ENCODE results near the gene FBN1.

Gene FBN1

DNA sequence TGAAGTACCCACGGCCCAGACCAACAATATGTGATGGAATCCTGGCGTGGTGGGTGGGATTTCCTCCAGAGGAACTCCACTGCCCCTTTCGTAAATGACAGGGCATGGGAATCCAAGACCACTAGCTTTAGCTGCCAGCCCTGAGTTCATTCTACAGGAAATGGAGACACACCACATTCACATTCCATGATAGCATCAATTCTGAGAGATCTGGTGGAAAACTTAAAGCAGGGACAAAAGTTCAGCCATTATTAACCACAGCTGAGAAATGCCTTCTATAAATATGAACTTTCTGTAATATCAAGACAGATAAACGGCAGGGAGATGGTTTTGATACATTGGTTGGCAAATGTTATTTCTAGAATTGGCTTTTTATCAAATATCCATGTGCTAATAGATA lies 98.2 kb downstream of the FBN1 start:
- DNase-seq: no peak

DNA sequence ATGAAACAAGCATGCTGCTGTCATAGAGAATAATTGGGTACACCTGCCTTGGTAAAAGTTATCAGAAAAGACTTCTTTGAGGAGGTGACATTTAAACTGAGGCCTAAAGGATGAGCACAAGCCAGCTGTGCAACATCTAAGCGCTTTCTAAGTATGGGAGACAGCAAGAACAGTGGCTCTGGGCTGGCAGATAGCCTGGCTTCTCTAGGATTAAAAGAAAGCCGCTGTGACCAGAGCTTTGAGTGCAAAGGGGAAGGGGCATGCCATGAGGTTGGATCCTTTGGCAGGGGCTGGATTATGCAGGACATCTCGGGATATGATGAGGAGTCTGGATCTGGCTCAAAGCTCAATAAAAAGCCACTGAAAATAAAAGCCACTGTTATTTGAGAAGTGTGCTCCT lies 99.2 kb downstream of the FBN1 start:
- DNase-seq: no peak

DNA sequence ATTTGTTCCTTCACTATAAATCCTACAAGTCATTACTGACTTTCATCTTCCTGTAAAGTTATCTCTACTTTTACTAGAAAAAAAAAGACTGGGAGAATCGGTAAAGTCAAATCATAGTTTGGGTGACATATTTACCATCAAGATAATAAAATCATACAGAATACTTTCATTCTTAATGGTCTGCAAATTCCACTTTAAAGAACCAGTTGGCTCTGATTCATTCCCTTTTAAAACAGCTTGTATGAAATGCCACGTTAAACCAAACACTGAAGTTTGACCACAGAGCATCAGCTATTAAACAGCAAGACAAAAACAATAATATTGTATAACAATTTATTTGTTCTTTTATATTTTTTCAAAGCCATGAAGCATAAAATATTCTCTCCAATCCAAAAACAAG lies 100.7 kb downstream of the FBN1 start:
- DNase-seq: peak; percentile 32

DNA sequence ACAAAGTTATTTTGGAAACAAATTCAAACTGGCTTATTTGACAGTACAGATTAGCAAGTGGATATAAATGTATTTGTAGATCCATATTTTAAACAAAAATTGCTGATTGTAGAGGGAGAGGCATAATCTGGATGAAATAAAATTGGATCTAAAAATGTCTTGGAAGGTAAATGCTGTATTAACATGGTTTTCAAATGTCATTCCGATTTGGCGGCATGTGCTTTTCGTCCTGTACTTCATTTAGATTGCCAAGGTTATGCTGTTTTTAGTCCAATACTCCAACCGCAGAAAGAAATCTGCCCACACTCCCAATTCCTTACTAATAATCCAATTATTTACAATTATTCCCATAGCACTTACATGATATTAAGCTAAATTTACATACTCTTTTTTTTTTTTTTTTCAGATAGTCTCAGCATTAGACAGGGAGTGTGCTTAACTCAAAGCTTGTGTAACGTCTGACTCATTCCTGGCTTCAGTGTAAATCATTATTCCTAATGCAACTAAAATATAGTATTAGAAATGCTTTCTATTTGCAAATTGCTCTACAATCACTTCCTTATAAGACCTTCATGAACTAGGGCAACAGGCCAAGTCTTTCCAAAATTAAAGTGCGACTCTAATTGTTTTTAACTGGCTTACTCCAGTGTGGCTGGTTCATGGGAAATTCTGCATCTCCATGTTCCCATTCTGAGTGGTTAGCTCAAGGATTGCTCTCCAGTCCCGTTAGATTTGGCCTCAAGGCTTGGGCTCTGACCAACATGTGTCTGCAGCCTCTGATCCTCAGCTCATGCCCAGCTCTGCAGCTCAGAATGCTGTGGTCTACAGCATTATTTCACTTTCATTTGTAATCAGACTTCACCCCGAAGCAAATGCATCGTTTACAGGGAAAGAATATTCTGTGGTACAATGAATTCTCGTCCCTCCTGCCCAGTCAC lies 103.9 kb downstream of the FBN1 start:
- DNase-seq: peak; percentile 87

DNA sequence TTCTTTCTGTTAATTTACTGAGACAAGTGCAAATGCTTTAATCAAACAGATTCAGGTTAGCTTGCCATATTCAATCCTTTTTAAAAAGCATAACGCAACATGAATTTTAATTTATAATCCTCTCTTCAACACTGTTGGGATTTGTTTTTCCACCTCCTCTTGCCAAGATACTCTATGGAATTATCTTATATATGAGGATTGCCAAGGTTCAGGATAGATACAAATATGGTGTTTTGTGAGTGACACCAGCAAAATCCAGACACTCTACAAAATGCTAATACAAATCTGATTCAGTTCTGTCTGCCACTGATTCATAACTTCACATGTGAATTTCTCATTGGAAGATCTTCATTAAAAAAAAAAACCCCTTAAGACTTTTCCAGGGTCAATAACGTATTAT lies 104.8 kb downstream of the FBN1 start:
- DNase-seq: no peak

DNA sequence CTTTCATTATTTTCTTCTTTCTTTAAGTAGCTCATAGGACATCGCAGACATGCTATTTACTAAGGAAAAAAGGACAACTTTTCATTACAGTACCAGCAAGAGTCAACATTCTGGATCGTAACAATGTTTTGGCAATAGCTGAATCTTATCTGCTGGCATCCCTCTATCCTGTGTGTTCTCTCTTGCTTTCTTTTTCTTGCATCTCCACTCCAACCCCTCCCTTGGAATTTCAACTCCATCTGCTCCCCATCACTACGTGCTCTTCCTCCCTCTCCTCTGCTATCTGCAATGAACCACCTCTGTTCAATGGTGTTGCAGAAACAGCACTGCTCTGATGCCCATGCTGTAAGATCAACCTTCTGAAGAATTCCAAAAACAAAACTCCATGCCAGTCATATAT lies 106.6 kb downstream of the FBN1 start:
- no peak for DNase-seq

DNA sequence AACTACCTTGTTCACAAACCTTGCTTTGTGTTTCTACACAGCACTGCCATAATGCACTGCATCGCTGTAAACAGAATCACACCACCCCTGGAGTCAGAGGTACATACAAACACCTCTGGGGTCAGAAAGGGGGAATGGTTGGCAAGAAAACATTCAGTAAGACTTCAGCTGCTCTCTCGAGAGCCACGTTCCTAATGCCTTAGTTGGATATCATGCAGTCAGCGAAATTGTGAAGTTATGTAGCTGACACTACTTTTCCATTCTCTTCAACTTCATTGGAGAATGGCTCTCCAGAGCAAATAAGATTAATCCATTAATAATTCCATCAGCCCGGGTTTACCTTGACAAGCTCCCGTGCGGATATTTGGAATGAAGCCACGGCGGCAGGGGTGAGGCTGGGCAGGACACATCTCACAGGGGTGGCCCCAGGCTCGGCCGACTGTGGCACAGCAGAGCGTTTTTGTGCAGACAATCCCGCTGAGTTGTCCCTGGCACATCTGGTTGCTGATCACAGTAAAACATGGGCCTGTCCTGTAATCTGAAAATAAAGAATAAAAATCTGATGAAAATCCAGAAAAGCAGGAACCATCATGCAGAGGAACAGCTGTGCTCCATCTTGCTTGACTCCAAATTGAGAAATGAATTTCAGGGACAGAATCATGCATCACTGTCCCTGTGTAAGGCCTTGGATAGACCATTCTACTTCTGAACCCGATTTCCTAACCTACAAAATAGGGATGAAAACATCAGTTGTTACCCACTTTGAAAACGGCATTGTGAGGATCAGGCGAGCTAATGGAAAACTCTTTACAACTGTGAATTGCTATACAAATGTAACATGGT lies 108.0 kb downstream of the FBN1 start:
- no peak for DNase-seq

DNA sequence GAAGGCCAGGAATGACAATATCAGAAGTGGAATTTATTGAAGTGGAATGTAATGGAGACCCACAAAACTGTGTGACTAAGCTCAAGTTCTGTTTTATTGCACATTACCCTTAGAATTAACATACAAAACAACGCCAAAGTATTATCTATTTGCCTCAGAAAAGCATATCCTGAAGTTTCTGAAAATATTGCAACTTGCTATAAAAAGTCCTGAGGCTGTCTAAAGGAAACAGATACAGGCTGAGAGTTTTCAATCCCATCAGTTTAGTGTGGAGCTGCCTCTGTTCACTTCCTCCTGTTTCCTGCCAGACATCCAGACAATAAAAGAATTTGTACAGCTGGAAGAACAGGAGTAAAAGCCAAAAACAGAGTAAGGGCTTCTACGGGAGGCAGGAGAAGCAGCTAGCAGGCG lies 108.8 kb downstream of the FBN1 start:
- DNase-seq: no peak

DNA sequence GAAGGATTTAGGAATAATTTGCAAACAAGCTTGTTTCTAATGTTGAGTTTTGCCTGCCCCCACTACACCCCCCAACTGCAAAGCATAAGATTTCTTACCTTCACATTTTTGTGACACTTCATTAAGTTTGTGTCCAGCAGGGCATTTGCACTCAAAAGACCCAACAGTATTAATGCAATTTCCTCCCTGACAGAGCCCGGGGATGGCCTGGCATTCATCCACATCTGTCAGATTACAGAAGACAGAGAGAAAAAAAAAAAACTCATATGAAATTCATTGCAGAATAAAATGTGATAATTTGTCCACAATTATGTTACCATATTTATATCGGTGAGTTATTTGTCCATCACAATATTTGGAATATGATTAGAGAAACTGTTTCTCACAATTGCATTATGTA lies 111.5 kb downstream of the FBN1 start:
- no peak for DNase-seq

DNA sequence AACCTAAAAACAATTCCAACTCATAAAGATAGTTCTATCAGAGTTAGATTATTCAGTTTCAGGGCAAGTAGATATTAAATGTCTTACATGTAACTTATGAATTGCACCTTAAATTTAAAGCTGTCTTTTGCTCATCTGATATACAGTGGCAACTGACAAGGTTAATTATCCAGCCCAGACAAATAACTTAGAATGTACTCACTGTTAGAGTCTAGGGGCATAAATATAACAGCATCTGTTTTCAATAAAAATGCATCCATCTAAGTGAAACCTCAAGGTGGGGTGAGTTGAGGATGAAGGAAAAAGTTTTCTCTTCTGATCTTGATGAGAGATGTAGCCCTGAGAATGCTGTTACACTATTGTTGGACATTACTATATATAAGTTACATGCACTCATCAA lies 112.6 kb downstream of the FBN1 start:
- DNase-seq: no peak

DNA sequence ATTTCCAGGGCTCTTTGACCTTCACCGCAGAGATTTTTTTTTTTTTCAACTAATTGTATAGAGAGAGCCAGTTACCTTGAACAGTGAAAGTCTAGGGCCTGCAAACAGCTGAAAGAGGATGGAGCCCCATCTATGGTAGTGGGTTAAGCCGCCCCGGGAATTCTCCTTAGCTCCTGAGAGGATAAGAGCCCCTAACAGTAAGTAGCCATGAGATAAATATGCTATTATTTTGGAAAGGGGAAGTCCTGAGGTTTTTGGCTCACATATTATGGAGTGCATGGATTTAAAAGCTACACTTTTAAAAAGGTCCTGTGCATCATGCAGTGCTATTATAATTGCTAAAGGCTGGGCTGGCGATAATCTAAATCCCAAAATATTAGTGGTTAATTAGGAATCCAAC lies 115.0 kb downstream of the FBN1 start:
- no peak for DNase-seq

DNA sequence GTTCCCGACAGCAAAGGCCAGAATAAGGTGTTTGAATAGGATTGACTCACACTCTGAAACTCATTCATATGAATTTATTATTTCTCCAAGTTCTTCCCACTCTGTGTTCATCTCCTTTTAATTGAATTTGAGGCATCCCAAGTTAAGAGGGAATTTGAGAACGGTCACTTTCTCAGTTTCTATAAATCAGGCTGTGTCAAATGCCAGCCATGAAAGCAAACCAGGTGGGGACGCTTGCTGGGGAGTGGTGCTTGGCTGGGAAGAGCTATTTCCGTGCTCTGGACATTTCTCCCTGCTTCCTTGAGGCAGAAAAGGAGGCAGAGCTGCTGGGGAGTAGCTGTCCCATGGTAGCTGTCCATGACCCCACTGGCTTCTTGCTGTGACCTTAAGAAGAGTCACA lies 116.6 kb downstream of the FBN1 start:
- DNase-seq: no peak

DNA sequence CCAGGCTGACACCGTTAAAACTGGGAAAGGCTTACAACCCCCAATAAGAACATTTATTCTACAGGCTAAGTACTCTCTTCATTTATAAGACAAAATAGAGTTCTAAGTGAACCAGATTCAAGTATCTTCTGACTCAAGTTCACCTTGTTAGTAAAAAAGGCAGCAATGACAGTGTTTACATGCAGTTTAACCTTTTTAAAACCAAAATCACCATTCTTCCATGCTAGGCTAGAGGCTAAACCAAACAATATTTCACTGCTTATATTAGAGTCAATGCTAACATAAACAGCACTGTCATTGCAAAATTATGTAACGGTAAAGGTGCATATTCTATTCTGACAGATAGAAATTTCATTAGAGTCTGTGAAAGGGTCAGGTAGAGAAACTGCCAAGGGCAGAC lies 118.0 kb downstream of the FBN1 start:
- DNase-seq: no peak

DNA sequence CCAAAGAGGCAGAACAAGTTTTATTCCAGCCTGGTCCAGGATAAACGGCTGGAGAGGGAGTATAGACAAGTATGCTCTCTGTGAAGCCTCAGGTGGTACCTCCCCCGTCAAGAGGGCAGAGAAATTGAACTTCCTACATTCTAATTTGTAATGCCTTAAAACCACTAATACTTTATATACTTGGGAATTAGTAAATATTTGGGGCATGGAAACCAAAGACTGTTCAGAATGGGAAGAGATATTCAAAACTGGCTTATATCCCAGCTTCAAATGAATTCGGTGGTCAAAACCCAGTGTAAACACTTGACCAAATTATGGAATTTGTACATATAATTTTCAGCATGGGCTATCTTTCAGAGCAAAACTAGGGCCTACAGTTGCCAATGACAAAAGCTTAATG lies 122.6 kb downstream of the FBN1 start:
- no peak for DNase-seq

DNA sequence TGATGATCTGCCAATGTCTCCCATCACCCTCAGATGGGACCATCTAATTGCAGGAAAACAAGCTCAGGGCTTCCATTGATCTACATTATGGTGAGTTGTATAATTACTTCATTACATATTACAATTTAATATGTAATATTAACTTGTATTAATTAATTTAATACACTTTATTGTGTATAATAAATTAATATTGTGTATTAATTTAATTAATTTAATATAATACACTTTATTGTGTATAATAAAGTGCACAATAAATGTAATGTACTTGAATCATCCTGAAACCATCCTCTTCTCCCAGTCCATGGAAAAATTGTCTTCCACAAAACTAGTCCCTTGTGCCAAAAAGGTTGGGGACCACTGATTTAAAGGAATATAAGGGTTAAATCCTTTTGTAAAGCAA lies 123.4 kb downstream of the FBN1 start:
- no peak for DNase-seq

DNA sequence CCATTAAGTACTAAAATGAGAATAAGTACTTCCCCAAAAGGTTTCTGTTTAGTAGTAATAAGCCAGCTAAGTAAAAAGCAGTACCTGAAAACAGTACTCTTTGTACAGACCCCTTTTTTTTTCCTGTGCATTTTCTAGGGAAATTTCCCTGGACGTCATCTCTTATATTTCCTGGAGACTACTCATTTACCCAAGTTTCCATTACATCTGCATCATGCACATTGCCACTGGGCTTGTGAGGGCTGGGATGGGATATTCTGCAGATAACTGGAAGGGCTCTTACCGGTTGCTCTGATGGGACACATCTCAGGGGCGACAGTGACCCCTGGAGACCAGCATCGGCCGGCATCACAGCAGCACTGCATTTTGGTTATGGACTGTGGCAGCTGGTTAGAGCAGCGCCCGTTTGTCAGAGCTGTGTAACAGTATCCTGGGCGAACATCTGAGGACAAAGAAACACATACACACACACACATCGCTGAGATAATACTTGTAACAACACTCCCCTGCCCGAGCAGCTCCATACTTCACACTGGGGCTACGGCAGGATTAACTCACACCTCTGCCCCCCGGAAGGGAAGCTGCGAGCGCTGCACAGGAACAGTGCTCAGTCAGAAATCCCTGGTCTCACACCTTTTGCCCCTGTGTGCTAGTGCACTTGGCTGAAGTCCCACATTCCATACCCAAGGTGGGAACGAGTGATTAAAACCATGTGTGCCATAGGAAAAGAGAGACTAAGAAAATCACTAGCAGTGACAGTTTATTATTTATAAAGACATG lies 124.9 kb downstream of the FBN1 start:
- DNase-seq: no peak

DNA sequence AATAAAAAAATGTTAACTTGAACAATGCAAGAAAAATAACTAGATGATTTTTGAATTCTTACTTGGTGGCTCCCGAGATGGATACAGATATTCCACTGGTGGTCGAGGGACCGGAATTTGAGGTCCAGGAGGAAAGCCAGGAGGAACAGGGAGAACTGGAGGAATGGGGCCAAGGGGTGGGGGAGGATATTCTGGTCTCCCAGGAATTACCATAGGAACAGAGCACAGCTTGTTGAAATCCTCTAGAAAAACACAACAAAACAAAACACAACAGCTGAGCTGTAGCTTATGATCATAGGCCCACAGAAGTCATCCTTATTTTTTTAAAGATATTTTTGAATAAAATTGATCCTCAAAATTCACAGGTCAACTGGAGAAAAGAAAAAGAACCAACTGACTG lies 129.4 kb downstream of the FBN1 start:
- no peak for DNase-seq

DNA sequence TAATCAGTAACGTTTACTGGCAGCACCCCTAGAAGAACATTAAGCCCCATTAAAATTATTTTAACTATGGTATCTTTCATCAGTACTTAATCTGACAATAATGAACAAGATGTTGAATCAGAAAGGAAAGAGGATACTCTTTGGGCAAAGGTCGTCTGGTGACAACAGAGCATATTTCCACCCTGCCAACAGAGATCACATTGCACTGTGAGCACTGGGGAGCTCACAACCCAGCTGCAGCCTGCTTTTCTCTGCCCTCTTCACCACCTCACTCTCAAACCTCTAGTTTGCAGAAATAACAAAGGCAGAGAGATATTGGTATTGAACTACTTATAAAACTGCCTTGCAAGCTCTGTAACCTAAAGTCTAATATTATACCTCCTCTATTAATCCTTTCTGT lies 130.0 kb downstream of the FBN1 start:
- DNase-seq: no peak

DNA sequence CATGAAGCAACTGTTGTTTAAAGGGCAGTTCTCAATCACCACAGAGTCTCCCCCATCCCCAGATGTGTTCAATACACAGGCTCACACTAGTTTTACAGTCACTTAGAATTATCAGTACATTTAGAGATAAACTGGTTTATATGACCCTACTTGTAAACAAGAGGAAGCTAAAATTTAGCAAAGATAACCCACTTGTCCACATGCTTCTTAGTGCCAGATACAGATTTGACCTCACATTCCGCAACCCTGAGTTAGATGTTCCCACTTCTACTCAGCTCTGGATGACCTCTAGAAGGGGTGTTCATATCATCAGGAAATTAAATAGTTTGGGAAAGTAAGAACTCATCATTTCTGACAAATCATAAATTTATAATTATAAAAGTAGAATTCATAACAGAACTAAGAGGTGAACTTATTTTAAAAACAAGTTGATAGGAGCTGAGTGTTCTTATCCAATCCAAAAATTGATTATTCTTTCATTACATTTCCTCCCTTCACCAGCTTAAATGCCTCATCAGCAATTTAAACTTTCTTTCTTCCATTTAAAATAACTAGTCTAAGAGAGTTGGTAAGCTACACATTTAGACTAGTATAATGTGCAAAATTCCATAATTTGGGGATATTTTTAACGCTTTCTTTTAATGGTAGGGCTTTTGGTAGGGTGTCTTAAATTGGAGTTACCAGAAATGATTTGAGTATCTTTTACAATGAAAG lies 131.2 kb downstream of the FBN1 start:
- no peak for DNase-seq

DNA sequence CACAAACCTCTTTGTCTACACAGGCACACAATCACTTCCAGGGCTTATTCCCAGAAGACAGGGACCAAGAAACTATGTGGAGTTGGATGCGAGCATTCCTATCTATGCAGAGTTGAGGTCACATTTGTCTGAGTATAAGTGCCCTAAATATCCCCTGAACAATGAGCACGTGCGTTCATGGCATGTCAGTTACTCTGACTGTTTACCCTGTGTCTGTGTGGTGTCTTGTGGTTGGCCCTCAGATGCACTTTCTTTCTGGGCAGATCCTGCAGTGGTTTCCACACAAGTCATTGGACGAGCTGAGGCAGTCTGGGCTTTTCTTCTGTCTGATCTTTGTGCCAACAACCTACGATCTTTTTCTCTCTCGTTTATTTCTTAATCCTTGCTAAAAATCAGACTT lies 134.5 kb downstream of the FBN1 start:
- no peak for DNase-seq

DNA sequence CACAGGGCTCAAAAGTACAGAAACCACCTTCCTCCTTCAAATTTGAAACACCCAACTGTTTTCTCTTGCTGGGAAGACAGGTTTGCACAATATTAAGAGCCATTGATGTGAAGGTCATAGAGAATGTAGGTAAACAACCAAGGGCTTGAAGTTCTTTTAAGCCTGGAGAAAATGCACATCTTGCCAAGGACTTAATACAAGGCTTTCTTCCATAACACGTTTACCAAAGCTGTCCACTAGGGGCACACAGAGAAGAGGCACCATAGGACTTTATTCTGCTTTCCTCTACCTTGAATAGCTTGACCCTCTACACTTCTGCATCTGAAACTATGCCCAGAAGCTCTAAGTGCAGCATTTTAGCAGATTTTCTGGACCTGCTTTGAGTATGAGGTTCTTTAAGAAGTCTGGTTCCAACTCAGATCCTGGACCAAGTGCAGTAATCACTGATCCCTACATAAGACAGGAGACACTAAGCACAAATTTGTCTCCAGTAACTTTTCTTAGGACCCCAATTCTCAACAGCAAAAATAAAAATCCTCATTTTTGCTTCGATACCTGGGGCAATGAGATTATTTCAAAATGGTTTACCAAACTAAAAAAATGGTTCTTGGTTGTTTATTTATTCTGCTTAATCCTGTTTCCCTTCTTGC lies 138.0 kb downstream of the FBN1 start:
- DNase-seq: peak; percentile 60

DNA sequence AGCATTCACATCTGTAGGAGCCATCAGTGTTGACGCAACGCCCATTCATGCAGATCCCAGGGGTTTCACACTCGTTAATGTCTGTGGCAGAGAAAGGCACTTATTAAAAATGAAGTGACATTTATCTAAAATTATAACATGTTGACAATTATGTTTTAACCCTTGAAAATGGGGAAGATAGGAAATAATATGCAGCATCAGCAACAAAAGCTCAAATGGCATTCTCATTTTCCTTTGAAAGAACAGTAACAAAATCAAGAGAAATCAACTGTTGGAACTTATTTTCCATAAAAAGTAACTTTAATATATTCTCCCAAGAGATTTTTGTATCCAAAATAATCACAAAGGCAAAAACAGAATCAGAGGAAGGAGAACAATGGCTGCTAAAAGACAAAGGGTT lies 140.4 kb downstream of the FBN1 start:
- DNase-seq: no peak
